Activated naive CD4-positive, alpha-beta T cell treated with anti-CD3 and anti-CD28 coated beads, Interleukin-2, amount 50 U/mL, for 24 hours (primary cell): ENCODE measurements around the gene SRSF9.

Experiments
- H3K27ac Mint-ChIP-seq: one replicate; pipeline ENCODE4 v1.8.0; 2021; ENCODE audit warnings: mild to moderate bottlenecking, mixed read lengths
- H3K27me3 Mint-ChIP-seq: one replicate; pipeline ENCODE4 v1.8.0; 2021; ENCODE audit warnings: mixed read lengths
- H3K36me3 Mint-ChIP-seq: one replicate; pipeline ENCODE4 v1.8.0; 2021; ENCODE audit warnings: mixed read lengths
- H3K4me1 Mint-ChIP-seq: one replicate; pipeline ENCODE4 v1.8.0; 2021; ENCODE audit warnings: mixed read lengths
- H3K4me3 Mint-ChIP-seq: one replicate; pipeline ENCODE4 v1.8.0; 2021; ENCODE audit warnings: mild to moderate bottlenecking, mixed read lengths
- H3K9me3 Mint-ChIP-seq: one replicate; pipeline ENCODE4 v1.8.0; 2021; ENCODE audit warnings: mixed read lengths

The SRSF9 gene

GRCh38 chr12:120412421-120412820, 57.1 kb downstream of the SRSF9 start:
- Mint-ChIP-seq H3K4me1 (no peaks in the 10 kb centered on the region), H3K27me3 (peaks cover 2% of the 10 kb centered on the region), H3K36me3 (no peaks in the 10 kb centered on the region), H3K9me3 (no peaks in the 10 kb centered on the region), H3K27ac (no peak overlapping the region), H3K4me3 (no peak overlapping the region)
